Measurements from ENCODE around the gene AMMECR1L. TPM values are rescaled to one million over a fixed set of nuclear protein-coding genes. Genes with fewer than 3 reads are reported as not detected.
"Not testable (repeated sequence)": the region's sequence is repeated elsewhere in the genome, so short reads cannot be mapped to it uniquely, and the experiment has no call there.

The AMMECR1L gene
- total RNA-seq, result 10 to 100 TPM in 1 of 4 donors, 1 to 10 TPM in 3; 6.3 to 11.8 (median 7.8) TPM

DNA sequence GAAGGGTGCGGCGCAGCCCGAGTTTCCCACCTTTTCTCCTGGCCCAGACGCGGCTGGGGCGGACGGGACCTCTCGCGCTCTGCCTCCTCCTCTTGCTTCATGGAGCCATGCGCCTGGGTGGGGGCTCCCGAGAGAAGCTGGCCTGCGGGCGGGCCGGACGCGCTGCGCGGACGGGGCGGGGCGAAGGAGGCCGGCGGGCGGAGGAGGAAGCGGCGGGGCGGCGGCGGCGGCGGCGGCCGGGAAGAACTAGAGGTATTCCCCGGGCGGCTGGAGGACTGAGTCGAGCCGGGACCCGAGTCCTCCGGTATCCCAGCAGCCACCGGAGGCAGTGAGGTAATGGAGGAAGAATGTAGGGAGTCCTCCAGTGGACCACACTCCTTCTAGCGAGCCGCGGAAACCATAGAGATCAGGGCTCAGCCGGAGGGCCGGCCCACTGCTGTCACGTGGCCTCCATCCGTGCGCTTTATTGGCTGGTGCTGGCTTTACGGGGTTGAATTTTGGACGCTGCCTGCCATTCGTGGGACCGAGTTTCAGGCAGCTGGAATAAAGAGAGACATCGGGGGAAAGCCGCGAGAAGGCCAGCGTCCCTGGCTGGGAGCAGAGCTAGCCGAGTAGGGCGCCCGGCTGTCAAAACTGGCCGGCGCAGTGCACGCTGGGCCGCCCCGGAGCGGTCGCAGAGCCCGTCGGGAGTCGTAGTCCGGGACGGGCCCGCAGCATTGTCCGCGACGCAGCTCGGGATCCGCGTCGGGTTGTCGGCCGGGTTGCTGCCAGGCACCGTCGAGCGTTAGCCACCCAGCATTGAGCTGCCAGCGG lies at the start of gene AMMECR1L:
TSS of gene AMMECR1L (minus strand) at position 177 of the 813 bp plus-strand sequence. CDS start 11,722 bp downstream, outside the sequence.
- 0% methylated on average over 4 to 7 of the region's 85 CpGs for WGBS, 2 donors
- Histone ChIP-seq H3K4me3 (peak within 1 kb of the TSS; percentile 55 to 79 (median 66)), H3K27ac (peak within 1 kb of the TSS; percentile 87 to 96 (median 94)), H3K4me1 (peaks cover 15 to 51% (median 23%) of the 10 kb centered on the region in 3 donors), H3K36me3 (peaks cover 0 to 30% (median 0%) of the 10 kb centered on the region in 3 donors)
- H3K9me3 ChIP-seq; H3K27me3 ChIP-seq; intact Hi-C loops (cut with DNase I): not testable (repeated sequence)
- peak; percentile 1 for DNase-seq
- TF ChIP-seq POLR2A (IDR thresholded peaks at IDR 0.05), result peak in 2 of 4 donors; percentile 25 to 60

DNA sequence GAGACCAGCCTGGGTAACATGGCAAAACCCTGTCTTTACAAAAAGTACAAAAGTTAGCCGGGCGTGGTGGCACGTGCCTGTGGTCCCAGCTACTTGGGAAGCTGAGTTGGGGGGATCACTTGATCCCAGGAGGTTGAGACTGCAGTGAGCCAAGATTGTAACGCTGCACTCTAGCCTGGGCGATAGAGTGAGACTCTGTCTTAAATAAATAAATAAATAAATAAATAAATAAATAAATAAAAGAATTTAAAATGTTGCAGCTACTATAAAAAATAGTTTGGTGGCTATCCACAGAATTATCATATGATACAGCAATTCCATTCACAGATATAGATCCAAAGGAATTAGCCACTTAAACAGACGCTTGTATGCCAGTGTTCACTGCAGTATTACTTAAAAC lies 49.6 kb upstream of the AMMECR1L start:
- no peak overlapping the region for H3K4me3 ChIP-seq
- H3K36me3 ChIP-seq, result peaks cover 0 to 2% (median 0%) of the 10 kb centered on the region in 3 donors
- WGBS, 2 donors, result 86 to 92% methylated on average over 6 of the region's 6 CpGs
- no peaks in the 10 kb centered on the region for H3K9me3 ChIP-seq
- H3K27me3 ChIP-seq, result no peaks in the 10 kb centered on the region
- DNase-seq, result no peak
- no peak overlapping the region for H3K27ac ChIP-seq
- TF ChIP-seq, protein P1, sequence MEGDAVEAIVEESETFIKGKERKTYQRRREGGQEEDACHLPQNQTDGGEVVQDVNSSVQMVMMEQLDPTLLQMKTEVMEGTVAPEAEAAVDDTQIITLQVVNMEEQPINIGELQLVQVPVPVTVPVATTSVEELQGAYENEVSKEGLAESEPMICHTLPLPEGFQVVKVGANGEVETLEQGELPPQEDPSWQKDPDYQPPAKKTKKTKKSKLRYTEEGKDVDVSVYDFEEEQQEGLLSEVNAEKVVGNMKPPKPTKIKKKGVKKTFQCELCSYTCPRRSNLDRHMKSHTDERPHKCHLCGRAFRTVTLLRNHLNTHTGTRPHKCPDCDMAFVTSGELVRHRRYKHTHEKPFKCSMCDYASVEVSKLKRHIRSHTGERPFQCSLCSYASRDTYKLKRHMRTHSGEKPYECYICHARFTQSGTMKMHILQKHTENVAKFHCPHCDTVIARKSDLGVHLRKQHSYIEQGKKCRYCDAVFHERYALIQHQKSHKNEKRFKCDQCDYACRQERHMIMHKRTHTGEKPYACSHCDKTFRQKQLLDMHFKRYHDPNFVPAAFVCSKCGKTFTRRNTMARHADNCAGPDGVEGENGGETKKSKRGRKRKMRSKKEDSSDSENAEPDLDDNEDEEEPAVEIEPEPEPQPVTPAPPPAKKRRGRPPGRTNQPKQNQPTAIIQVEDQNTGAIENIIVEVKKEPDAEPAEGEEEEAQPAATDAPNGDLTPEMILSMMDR (IDR thresholded peaks at IDR 0.05), result no peak
- no peak for TF ChIP-seq POLR2A (IDR thresholded peaks at IDR 0.05)
- intact Hi-C loops (cut with DNase I), result no loop called here
- H3K4me1 ChIP-seq, result no peaks in the 10 kb centered on the region

DNA sequence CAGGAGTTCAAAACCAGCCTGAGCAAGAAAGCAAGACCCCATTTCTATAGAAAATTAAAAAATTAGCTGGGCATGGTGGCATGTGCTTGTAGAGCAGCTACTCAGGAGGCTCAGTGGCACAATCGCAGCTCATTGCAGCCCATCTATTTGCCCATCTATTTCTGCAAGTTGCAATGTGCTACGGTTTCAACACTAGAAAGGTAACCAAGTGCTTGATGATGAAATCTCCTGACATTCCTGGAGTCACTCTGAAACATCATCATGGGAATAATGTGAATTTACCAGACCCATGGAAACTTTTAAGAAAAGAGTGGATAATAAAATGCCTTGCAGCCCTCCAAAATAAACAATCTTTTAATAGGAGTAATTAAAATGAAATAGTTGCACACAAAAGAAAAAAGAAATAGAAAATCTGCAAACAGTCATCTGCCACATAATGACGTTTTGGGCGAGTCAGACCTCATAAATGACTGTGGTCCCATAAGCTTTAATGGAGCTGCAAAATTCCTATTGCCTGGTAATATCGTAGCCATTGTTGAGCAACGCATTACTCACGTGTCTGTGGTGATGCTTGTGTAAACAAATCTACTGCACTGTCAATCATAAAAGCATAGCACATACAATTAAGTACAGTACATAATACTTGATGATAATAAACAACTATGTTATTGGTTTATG lies 46.6 kb upstream of the AMMECR1L start:
- Histone ChIP-seq H3K27me3 (no peaks in the 10 kb centered on the region), H3K9me3 (no peaks in the 10 kb centered on the region), H3K4me3 (no peak overlapping the region), H3K36me3 (no peaks in the 10 kb centered on the region), H3K4me1 (no peaks in the 10 kb centered on the region), H3K27ac (no peak overlapping the region)
- TF ChIP-seq POLR2A (IDR thresholded peaks at IDR 0.05), result no peak
- TF ChIP-seq, protein P1 (IDR thresholded peaks at IDR 0.05), result no peak
- WGBS, 2 donors, result 39 to 57% methylated on average over 7 of the region's 7 CpGs
- no peak for DNase-seq
- intact Hi-C loops (cut with DNase I), result no loop called here

DNA sequence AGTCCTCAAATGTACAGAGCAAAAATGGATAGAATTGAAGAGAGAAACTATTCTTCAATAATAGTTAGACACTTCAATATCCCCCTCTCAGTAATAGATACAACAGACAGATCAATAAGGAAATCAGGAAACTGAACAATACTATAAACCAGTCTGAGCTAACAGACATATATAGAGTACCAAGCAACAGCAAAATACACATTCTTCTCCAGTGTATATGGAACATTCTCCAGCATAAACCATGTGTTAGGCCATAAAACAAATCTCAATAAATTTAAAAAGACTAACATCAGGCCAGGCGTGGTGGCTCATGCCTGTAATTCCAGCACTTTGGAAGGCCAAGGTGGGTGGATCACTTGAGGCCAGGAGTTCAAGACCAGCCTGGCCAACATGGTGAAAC lies 43.7 kb upstream of the AMMECR1L start:
- Histone ChIP-seq H3K27ac (no peak overlapping the region), H3K4me1 (no peaks in the 10 kb centered on the region), H3K27me3 (no peaks in the 10 kb centered on the region), H3K9me3 (no peaks in the 10 kb centered on the region), H3K36me3 (no peaks in the 10 kb centered on the region), H3K4me3 (no peak overlapping the region)
- 60 to 80% methylated on average over 1 of the region's 1 CpG for WGBS, 2 donors
- intact Hi-C loops (cut with DNase I), result no loop called here
- no peak for TF ChIP-seq POLR2A (IDR thresholded peaks at IDR 0.05)
- TF ChIP-seq, protein P1 (IDR thresholded peaks at IDR 0.05), result no peak
- no peak for DNase-seq

DNA sequence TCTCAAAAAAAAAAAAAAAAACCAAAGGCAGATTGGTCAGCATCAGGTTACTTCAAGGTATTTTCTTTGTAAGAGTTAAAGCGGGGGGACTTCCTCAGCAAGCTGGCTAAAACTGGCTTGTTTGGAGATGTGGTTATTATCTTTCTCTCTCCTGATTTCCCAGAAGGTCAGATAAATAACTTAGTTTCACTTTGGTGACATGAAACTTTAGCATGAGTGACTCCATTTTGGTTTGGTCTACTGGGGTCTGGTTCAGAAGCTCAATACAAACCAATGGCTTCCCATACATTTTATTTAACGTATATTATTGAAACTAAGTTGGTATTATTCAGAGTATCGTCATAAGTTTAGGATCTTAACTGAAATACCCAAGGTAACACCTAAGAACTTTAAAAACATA lies 41.6 kb upstream of the AMMECR1L start:
- intact Hi-C loops (cut with DNase I), result no loop called here
- H3K4me1 ChIP-seq, result no peaks in the 10 kb centered on the region
- no peaks in the 10 kb centered on the region for H3K36me3 ChIP-seq
- no peaks in the 10 kb centered on the region for H3K9me3 ChIP-seq
- no peaks in the 10 kb centered on the region for H3K27me3 ChIP-seq
- H3K27ac ChIP-seq, result no peak overlapping the region
- WGBS, 2 donors, result 86 to 96% methylated on average over 3 of the region's 3 CpGs
- no peak overlapping the region for H3K4me3 ChIP-seq
- TF ChIP-seq, protein P1 (IDR thresholded peaks at IDR 0.05), result no peak
- TF ChIP-seq POLR2A (IDR thresholded peaks at IDR 0.05), result no peak
- DNase-seq, result no peak

All from esophagus squamous epithelium (tissue), 5 donors.